ENCODE results near the gene LIMCH1. TPM values are rescaled to one million over a fixed set of nuclear protein-coding genes. Genes with fewer than 3 reads are reported as not detected.

LIMCH1 gene
- total and polyA plus RNA-seq, 10 donors: 14.4 to 434 (median 212) TPM

- H3K9me3 ChIP-seq: peaks cover 0 to 6% (median 0%) of the 10 kb centered on the region in 8 donors
- peaks cover 0 to 41% (median 17%) of the 10 kb centered on the region in 6 donors for H3K4me1 ChIP-seq
- DNase-seq: no peak
- peaks cover 17 to 100% (median 95%) of the 10 kb centered on the region in 7 donors for H3K27me3 ChIP-seq (replicated peaks in 1 of 7)
- TF ChIP-seq POLR2A (IDR thresholded peaks at IDR 0.05) (no peak), CTCF (IDR thresholded peaks at IDR 0.05 in 8 of 11, conservative IDR thresholded peaks at IDR 0.05 in 3 of 11) (no peak), POLR2AphosphoS5 (IDR thresholded peaks at IDR 0.05) (no peak)
- 8 to 12% (median 10%) methylated on average over 15 of the region's 15 CpGs for WGBS, 5 donors
- intact Hi-C loops (cut with DNase I; ENCODE audit: low total_unique reads): no loop called here
- peak within 1 kb of the TSS in 2 of 8 donors; percentile 11 for H3K4me3 ChIP-seq
- no peak within 1 kb of the TSS for H3K27ac ChIP-seq
- H3K36me3 ChIP-seq: no peaks in the 10 kb centered on the region
Measured at GRCh38 chr4:41748571-41749475, 210.9 kb downstream of the LIMCH1 start, which contains the start of gene PHOX2B. TSS of gene PHOX2B (minus strand) at chr4:41748725. CDS start at chr4:41748610, 115 bp downstream.

- DNase-seq: no peak
- Histone ChIP-seq H3K4me1 (peaks cover 0 to 41% (median 17%) of the 10 kb centered on the region in 6 donors), H3K36me3 (no peaks in the 10 kb centered on the region), H3K27ac (no peak overlapping the region), H3K27me3 (replicated peaks in 1 of 7) (peaks cover 17 to 100% (median 91%) of the 10 kb centered on the region in 7 donors), H3K4me3 (no peak overlapping the region), H3K9me3 (peaks cover 0 to 6% (median 0%) of the 10 kb centered on the region in 8 donors)
- intact Hi-C loops (cut with DNase I; ENCODE audit: low total_unique reads): no loop called here
- 9 to 13% (median 11%) methylated on average over 12 of the region's 12 CpGs for WGBS, 5 donors
- TF ChIP-seq POLR2AphosphoS5 (IDR thresholded peaks at IDR 0.05) (no peak), CTCF (IDR thresholded peaks at IDR 0.05 in 8 of 11, conservative IDR thresholded peaks at IDR 0.05 in 3 of 11) (no peak), POLR2A (IDR thresholded peaks at IDR 0.05) (no peak)
Measured at GRCh38 chr4:41749631-41750039, 211.7 kb downstream of the LIMCH1 start.

Other genes starting within 250 kb of the LIMCH1 start
- gene PHOX2B, start 210.6 kb downstream of the LIMCH1 start, total RNA-seq: not detected
- under 1 TPM in 1 of 3 donors, not detected in 2; 0.03 TPM for gene PHOX2B, start 210.6 kb downstream of the LIMCH1 start, polyA plus RNA-seq